Lung (tissue), 12 donors: ENCODE results near the gene CRKL. TPM values are rescaled to one million over a fixed set of nuclear protein-coding genes. Genes with fewer than 3 reads are reported as not detected.

Experiments
- ATAC-seq: fragments of 200-7000 bp; cut with Tn5 transposase; one replicate; pipeline ENCODE4 v1.9.1; 2020; ENCODE audit warnings: moderate number of reproducible peaks; ENCODE audit not compliant: insufficient read depth, low FRiP score
- DNase-seq, 3 donors: peaks; one replicate each; pipeline ENCODE4 v3.0.0-alpha.2; 2013 to 2017
- H3K27ac ChIP-seq, 2 donors: one replicate each; pipeline ENCODE4 v1.5.1; 2013; ENCODE audit warnings: mild to moderate bottlenecking in 2 of 2, moderate library complexity in 2 of 2, control low read depth in 1 of 2, inconsistent platforms in 1 of 2, low read depth in 1 of 2, low read length in 1 of 2
- H3K27me3 ChIP-seq, 3 donors: one replicate each; pipeline ENCODE4 v1.5.1; 2013; ENCODE audit warnings: low read length in 2 of 3; ENCODE audit not compliant: control insufficient read depth in 3 of 3, insufficient read depth in 3 of 3
- H3K36me3 ChIP-seq, 4 donors: one replicate each; pipeline ENCODE4 v1.5.1; 2013; ENCODE audit warnings: low read length in 4 of 4, mild to moderate bottlenecking in 1 of 4, moderate library complexity in 1 of 4; ENCODE audit not compliant: control insufficient read depth in 4 of 4, insufficient read depth in 4 of 4
- H3K4me1 ChIP-seq, 5 donors: one replicate each; pipeline ENCODE4 v1.5.1; 2013; ENCODE audit warnings: low read length in 5 of 5, mild to moderate bottlenecking in 2 of 5, moderate library complexity in 1 of 5; ENCODE audit not compliant: control insufficient read depth in 5 of 5, insufficient read depth in 5 of 5
- H3K4me3 ChIP-seq: one replicate; pipeline ENCODE4 v1.5.1; 2013; ENCODE audit warnings: mild to moderate bottlenecking, control low read depth, moderate library complexity
- H3K9ac ChIP-seq, 2 donors: one replicate each; pipeline ENCODE4 v1.5.1; 2013; ENCODE audit warnings: low read length in 2 of 2, control low read depth in 1 of 2; ENCODE audit not compliant: insufficient read depth in 1 of 2
- H3K9me3 ChIP-seq, 4 donors: one replicate each; pipeline ENCODE4 v1.5.1; 2013; ENCODE audit warnings: low read length in 3 of 4, mild to moderate bottlenecking in 1 of 4, moderate library complexity in 1 of 4; ENCODE audit not compliant: control insufficient read depth in 4 of 4, insufficient read depth in 3 of 4
- CTCF ChIP-seq: IDR thresholded peaks from 2 replicates; pipeline ENCODE4 v1.5.1; 2012; ENCODE audit warnings: mild to moderate bottlenecking; ENCODE audit errors: control extremely low read depth, extremely low read depth
- WGBS, 2 donors: extraction: QIAGEN DNeasy Blood & Tissue Kit; methylation state at CpG; one replicate each; pipeline ENCODE4 v1.1.7; 2013; 5-methylcytosine and 5-hydroxymethylcytosine counted together
- polyA plus RNA-seq, 2 donors: library from polyadenylated mRNA; stranded (reverse); fragments of 200-250 nt; gene quantifications; one replicate each; pipeline ENCODE4 v1.2.1, GENCODE V29; 2013
- total RNA-seq, 2 donors: library from RNA; depleted of rRNA in 1 of 2; stranded (reverse); fragments of >200 nt in 1 of 2; gene quantifications; one replicate each; pipeline ENCODE4 v1.2.1, GENCODE V29; 2014 to 2021
- donor health status: control.
- donor health status: control.
- donor health status: Bipolar disorder and iron deficiency.
- donor health status: healthy.
- donor health status: DM: yes; HTN: yes; CAD: no.

Gene CRKL
- total and polyA plus RNA-seq, 4 donors = 18.3 to 58.6 (median 39.1) TPM

- no peaks in the 10 kb centered on the region for H3K9me3 ChIP-seq
- WGBS, 2 donors = 64 to 88% methylated on average over 7 of the region's 7 CpGs
- peaks cover 0 to 8% (median 0%) of the 10 kb centered on the region in 5 donors for H3K4me1 ChIP-seq
- peaks cover 9 to 15% (median 11%) of the 10 kb centered on the region in 4 donors for H3K36me3 ChIP-seq
- H3K4me3 ChIP-seq = no peak overlapping the region
- no peak overlapping the region for H3K9ac ChIP-seq
- no peaks in the 10 kb centered on the region for H3K27me3 ChIP-seq
- peak; percentile 78 for ATAC-seq
- DNase-seq = peak in 1 of 3 donors; percentile 20
- peak overlapping the region; percentile 49 to 50 for H3K27ac ChIP-seq
- no peak for TF ChIP-seq CTCF
Measured at GRCh38 chr22:20946080-20946986, 29.1 kb downstream of the CRKL start.

GRCh38 chr22:20946991-20947390 is 29.8 kb downstream of the CRKL start:
- Histone ChIP-seq H3K9ac (no peak overlapping the region), H3K9me3 (peaks cover 0 to 1% (median 0%) of the 10 kb centered on the region in 4 donors), H3K4me3 (no peak overlapping the region), H3K27ac (peak overlapping the region in 1 of 2 donors; percentile 50), H3K27me3 (no peaks in the 10 kb centered on the region), H3K4me1 (peaks cover 0 to 8% (median 0%) of the 10 kb centered on the region in 5 donors), H3K36me3 (peaks cover 10 to 20% (median 13%) of the 10 kb centered on the region in 4 donors)
- ATAC-seq = no peak
- DNase-seq = no peak
- 96% methylated on average over 1 of the region's 1 CpG for WGBS, 2 donors
- no peak for TF ChIP-seq CTCF

- Histone ChIP-seq H3K9me3 (peaks cover 0 to 1% (median 0%) of the 10 kb centered on the region in 4 donors), H3K27me3 (no peaks in the 10 kb centered on the region), H3K4me3 (no peak overlapping the region), H3K36me3 (peaks cover 12 to 23% (median 18%) of the 10 kb centered on the region in 4 donors), H3K27ac (no peak overlapping the region), H3K9ac (no peak overlapping the region), H3K4me1 (peaks cover 0 to 8% (median 0%) of the 10 kb centered on the region in 5 donors)
- ATAC-seq (no peak), DNase-seq (no peak)
- WGBS, 2 donors = 83 to 90% methylated on average over 5 of the region's 5 CpGs
- no peak for TF ChIP-seq CTCF
Measured at GRCh38 chr22:20948450-20948849, 31.2 kb downstream of the CRKL start.
